Loucy (cell line): Measurements from ENCODE around the gene PLCB3.

Source experiments
- H2AFZ ChIP-seq: fragments of 200-600 bp; sonication (generic); 2 replicates; pipeline ENCODE4 v1.6.0; 2016; ENCODE audit warnings: antibody characterized with exemption, mild to moderate bottlenecking, low read length, moderate library complexity
- H3F3A ChIP-seq: fragments of 200-600 bp; 2 replicates; pipeline ENCODE4 v1.6.0; 2016; ENCODE audit warnings: antibody characterized with exemption, low read depth, mild to moderate bottlenecking
- H3K27me3 ChIP-seq: fragments of 200-600 bp; sonication (generic); 2 replicates; pipeline ENCODE4 v1.6.1; 2014; ENCODE audit warnings: low read length, mild to moderate bottlenecking; ENCODE audit not compliant: insufficient read depth, poor library complexity, severe bottlenecking
- H3K36me3 ChIP-seq: fragments of 200-600 bp; sonication (generic); 2 replicates; pipeline ENCODE4 v1.6.1; 2016; ENCODE audit warnings: low read length; ENCODE audit not compliant: insufficient read depth
- H3K4me1 ChIP-seq: fragments of 200-600 bp; sonication (generic); 2 replicates; pipeline ENCODE4 v1.5.1; 2014; ENCODE audit warnings: low read length, mild to moderate bottlenecking; ENCODE audit not compliant: insufficient read depth, poor library complexity, severe bottlenecking
- H3K4me2 ChIP-seq: fragments of 200-600 bp; sonication (generic); 2 replicates; pipeline ENCODE4 v1.6.0; 2014; ENCODE audit warnings: antibody characterized with exemption, low read length, low read depth, mild to moderate bottlenecking; ENCODE audit not compliant: poor library complexity, severe bottlenecking
- H3K4me3 ChIP-seq: fragments of 200-600 bp; sonication (generic); 2 replicates; pipeline ENCODE4 v1.5.1; 2014; ENCODE audit warnings: low read length, mild to moderate bottlenecking, mixed read lengths; ENCODE audit not compliant: poor library complexity, severe bottlenecking
- H3K79me2 ChIP-seq: fragments of 200-600 bp; sonication (generic); 2 replicates; pipeline ENCODE4 v1.6.1; 2014; ENCODE audit warnings: low read length; ENCODE audit not compliant: insufficient read depth
- H3K9ac ChIP-seq: fragments of 200-600 bp; sonication (generic); 2 replicates; pipeline ENCODE4 v1.6.0; 2014; ENCODE audit warnings: mild to moderate bottlenecking, low read depth, low read length, moderate library complexity; ENCODE audit not compliant: poor library complexity, severe bottlenecking
- H3K9me2 ChIP-seq: fragments of 200-600 bp; sonication (generic); replicated peaks from 2 replicates; pipeline ENCODE4 v1.6.1; 2016; ENCODE audit warnings: low read depth, low read length, mixed read lengths
- H3K9me3 ChIP-seq: fragments of 200-600 bp; sonication (generic); 2 replicates; pipeline ENCODE4 v1.6.1; 2014; ENCODE audit warnings: mild to moderate bottlenecking, antibody characterized with exemption, low read length, low read depth; ENCODE audit not compliant: insufficient read depth
- H4K20me1 ChIP-seq: fragments of 200-600 bp; sonication (generic); 2 replicates; pipeline ENCODE4 v1.6.0; 2014; ENCODE audit warnings: antibody characterized with exemption, low read length, mild to moderate bottlenecking; ENCODE audit not compliant: insufficient read depth, poor library complexity, severe bottlenecking
- EZH2phosphoT487 ChIP-seq: fragments of 200-600 bp; IDR thresholded peaks from 2 replicates; pipeline ENCODE4 v1.6.1; 2018; ENCODE audit warnings: antibody characterized with exemption, mild to moderate bottlenecking, moderate library complexity, borderline replicate concordance
- TF ChIP-seq, protein P1 (sequence below): fragments of 200-600 bp; sonication (generic); conservative IDR thresholded peaks from 2 replicates; pipeline ENCODE4 v1.5.1; 2014; ENCODE audit warnings: mild to moderate bottlenecking, antibody characterized with exemption, low read length

PLCB3 gene

DNA sequence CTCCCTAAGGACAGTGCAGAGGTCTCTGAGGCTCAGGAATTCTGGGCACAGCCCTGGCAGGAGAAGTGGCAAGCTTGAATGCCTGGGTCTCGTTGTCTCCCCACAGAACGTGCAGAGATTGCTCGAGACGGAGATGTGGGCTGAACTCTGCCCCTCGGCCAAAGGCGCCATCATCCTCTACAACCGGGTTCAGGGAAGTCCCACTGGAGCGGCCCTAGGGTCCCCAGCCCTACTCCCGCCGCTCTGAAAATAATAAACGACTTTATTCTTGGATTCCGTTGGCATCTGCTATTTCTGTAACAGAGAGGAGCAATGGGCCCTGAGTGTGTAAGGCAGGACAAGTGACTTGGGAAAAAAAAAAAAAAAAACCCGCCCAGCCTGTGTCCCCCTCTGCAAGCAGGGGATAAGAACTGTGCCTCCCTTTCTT, 21.6 kb upstream of the PLCB3 start:
- Histone ChIP-seq H3F3A (peaks cover 6% of the 10 kb centered on the region; the same call in 1 of the 2 replicates), H3K9ac (peak overlapping the region; percentile 80), H3K4me2 (peak overlapping the region; percentile 81), H4K20me1 (peaks cover 32% of the 10 kb centered on the region), H3K4me1 (peaks cover 26% of the 10 kb centered on the region), H3K9me2 (no peaks in the 10 kb centered on the region), H3K79me2 (peaks cover 37% of the 10 kb centered on the region), H3K36me3 (no peaks in the 10 kb centered on the region), H2AFZ (0 out of 2 replicates have a peak overlapping the region, but pooled peaks have one; percentile 16), H3K27me3 (no peaks in the 10 kb centered on the region), H3K4me3 (peak overlapping the region; percentile 86), H3K9me3 (no peaks in the 10 kb centered on the region)
- TF ChIP-seq, protein P1, sequence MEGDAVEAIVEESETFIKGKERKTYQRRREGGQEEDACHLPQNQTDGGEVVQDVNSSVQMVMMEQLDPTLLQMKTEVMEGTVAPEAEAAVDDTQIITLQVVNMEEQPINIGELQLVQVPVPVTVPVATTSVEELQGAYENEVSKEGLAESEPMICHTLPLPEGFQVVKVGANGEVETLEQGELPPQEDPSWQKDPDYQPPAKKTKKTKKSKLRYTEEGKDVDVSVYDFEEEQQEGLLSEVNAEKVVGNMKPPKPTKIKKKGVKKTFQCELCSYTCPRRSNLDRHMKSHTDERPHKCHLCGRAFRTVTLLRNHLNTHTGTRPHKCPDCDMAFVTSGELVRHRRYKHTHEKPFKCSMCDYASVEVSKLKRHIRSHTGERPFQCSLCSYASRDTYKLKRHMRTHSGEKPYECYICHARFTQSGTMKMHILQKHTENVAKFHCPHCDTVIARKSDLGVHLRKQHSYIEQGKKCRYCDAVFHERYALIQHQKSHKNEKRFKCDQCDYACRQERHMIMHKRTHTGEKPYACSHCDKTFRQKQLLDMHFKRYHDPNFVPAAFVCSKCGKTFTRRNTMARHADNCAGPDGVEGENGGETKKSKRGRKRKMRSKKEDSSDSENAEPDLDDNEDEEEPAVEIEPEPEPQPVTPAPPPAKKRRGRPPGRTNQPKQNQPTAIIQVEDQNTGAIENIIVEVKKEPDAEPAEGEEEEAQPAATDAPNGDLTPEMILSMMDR, result no peak
- TF ChIP-seq EZH2phosphoT487, result no peak

DNA sequence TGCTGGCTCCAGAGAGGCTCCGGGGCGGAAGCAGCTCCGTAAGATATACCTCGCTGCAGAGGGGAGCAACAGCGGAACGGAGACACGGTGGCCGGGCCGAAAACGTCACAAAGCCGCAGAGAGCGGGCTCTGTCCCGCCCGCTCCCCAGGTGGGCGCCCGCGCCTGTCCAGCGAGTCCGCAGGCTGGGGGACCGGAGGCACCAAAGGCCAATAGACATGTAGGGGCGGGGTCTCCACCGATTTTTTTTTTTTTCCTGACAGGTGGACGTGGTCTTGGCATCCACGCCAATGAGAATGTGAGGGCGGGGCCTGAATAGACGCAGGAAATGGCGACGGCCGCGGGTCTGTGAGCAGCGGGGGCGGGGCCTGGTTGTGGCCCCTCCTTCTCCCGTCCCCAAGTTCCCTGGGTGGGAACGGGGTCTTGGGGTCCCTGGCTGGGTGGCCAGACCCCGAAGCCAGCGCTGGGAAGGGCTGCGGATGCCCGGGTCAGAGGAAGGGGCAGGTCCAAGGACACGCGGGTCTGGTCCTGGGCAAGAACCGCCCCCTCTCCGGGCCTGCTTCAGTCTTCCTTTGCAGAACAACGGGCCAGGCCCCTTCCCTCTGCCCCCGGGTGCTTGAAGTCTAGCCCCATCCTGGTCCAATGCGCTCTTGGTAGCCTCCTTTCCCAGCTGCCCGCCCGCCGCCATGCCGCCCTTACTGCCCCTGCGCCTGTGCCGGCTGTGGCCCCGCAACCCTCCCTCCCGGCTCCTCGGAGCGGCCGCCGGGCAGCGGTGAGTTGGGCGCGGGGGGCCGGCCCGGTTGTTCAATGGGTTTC, 21.0 kb upstream of the PLCB3 start, which contains the start of gene DNAJC4:
Gene DNAJC4 (plus strand): TSS at position 378 of the 814 bp plus-strand sequence. CDS start 307 bp downstream, at position 685.
- Histone ChIP-seq H3K27me3 (no peaks in the 10 kb centered on the region), H3K36me3 (no peaks in the 10 kb centered on the region), H3K4me1 (peaks cover 24% of the 10 kb centered on the region), H3K9ac (peak within 1 kb of the TSS; percentile 80), H3F3A (peaks cover 6% of the 10 kb centered on the region; the same call in 1 of the 2 replicates), H3K9me3 (no peaks in the 10 kb centered on the region), H2AFZ (peak within 1 kb of the TSS; percentile 78), H4K20me1 (peaks cover 28% of the 10 kb centered on the region), H3K79me2 (peaks cover 37% of the 10 kb centered on the region), H3K9me2 (no peaks in the 10 kb centered on the region), H3K4me2 (peak within 1 kb of the TSS; percentile 81), H3K4me3 (peak within 1 kb of the TSS; percentile 86)
- TF ChIP-seq, protein P1, result no peak

DNA sequence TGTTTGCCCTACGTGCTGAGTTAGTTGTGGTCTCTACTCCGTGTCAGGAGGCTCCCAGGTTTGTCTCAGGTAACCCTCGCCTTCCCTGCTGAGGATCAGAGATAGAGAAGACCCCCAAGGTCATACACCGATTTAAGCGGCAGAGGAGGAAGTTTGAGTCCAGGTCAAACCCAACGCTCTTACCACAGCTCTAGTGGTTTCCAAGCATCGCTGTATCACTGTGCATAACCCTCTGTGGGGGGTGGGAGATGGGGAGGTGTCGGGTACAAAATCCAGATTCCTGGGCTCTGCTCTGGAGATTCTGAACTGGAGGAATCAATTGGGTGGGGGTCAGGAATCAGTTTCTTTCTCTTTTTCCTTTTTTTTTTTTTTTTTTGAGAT, 20.4 kb upstream of the PLCB3 start:
- H3K27me3 ChIP-seq, result no peaks in the 10 kb centered on the region
- peak overlapping the region; percentile 80 for H3K9ac ChIP-seq
- H3K36me3 ChIP-seq, result no peaks in the 10 kb centered on the region
- H4K20me1 ChIP-seq, result peaks cover 30% of the 10 kb centered on the region
- peak overlapping the region; percentile 86 for H3K4me3 ChIP-seq
- peaks cover 26% of the 10 kb centered on the region for H3K4me1 ChIP-seq
- no peaks in the 10 kb centered on the region for H3K9me2 ChIP-seq
- H3K9me3 ChIP-seq, result no peaks in the 10 kb centered on the region
- H3K79me2 ChIP-seq, result peaks cover 41% of the 10 kb centered on the region
- TF ChIP-seq EZH2phosphoT487, result no peak
- TF ChIP-seq, protein P1, result no peak
- H3F3A ChIP-seq, result peaks cover 6% of the 10 kb centered on the region; the same call in 1 of the 2 replicates
- H3K4me2 ChIP-seq, result peak overlapping the region; percentile 81
- H2AFZ ChIP-seq, result peak overlapping the region; percentile 78
